HG02678 (cell line): Measurements from ENCODE around the gene CALCOCO2.
"Not testable (repeated sequence)": the region's sequence is repeated elsewhere in the genome, so short reads cannot be mapped to it uniquely, and the experiment has no call there.

Source experiments
- ATAC-seq: cut with Tn5 transposase; IDR thresholded peaks from one replicate; pipeline ENCODE4 v1.9.1; 2021; ENCODE audit warnings: mild to moderate bottlenecking, moderate library complexity; ENCODE audit not compliant: unreplicated experiment

Gene CALCOCO2

GRCh38 chr17:48872409-48872808 lies 41.6 kb downstream of the CALCOCO2 start:
- ATAC-seq = not testable (repeated sequence)

DNA sequence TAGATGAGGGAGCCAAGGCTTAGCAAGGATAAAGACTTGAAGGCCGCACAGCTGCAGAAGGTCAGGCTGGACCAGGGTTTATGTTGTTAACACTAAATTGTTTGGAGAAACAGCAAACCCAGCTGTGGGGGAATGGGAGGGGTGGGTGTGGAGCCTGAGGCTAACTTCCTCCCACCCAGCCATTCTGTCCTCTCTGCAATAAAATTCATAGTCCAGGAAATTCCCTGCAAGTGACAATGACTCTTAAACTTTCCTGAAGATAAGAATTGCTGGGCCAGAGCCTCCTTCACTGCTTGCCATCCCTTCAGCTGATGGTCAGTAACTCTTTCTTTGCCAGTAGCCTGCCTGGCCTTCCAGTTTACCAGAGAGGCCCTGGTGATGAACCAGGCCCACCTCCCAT lies 42.4 kb downstream of the CALCOCO2 start:
- no peak for ATAC-seq

- no peak for ATAC-seq
Observed at GRCh38 chr17:48873696-48874443, 43.0 kb downstream of the CALCOCO2 start.

- ATAC-seq = peak; percentile 49
Observed at GRCh38 chr17:48878920-48879898, 48.4 kb downstream of the CALCOCO2 start.

DNA sequence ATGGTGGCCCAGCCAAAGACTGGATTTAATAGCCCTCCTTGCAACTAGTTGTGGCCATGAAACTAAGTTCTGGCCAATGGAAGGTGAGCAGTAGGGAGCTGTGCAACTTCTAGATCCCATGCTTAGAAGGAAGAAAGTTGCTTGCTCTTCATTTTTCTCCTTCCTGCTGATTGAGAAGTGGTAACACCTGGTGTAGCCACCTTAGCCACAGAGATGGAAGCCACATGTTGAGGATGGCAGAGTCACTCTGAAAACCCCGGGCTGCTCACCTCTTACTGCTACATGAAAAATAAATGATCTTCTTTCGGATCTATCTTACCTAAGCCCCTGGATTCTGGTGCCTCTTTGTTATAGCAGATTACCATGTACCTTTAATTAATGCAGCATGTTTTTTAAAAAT lies 51.4 kb downstream of the CALCOCO2 start:
- no peak for ATAC-seq

DNA sequence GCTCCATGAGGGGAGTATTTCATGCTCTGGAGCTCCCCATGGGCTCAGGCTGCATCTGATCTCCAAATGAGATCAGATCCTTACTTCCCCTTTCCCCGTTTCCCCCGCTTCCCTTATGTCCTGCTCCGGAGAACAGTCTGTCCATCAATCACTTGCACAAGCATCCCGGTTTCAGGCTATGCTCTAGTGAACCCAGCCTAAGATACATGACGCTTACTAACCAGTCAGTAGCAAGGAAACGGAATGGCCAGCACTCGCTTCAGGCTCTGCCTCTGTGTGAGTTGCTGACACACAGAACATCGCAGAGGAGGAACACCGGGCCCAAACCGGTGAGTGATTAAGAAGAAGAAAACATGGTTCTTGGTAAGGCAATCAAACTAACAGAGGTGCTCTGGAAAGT lies 52.3 kb downstream of the CALCOCO2 start:
- no peak for ATAC-seq

DNA sequence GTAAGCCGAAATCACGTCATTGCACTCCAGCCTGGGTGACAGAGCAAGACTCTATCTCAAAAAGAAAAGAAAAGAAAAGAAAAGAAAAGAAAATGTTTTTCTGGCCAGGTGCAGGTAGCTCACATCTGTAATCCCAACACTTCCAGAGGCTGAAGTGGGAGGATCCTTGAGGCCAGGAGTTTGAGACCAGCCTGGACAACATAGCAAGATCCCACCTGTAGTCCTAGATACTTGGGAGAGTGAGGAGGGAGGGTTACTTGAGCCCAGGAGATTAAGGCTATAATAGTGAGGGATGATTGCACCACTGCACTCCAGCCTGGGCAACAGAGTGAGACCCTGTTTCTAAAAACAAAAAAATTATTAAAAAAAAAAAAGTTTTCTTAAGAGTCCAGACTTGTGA lies 59.3 kb downstream of the CALCOCO2 start:
- no peak for ATAC-seq

DNA sequence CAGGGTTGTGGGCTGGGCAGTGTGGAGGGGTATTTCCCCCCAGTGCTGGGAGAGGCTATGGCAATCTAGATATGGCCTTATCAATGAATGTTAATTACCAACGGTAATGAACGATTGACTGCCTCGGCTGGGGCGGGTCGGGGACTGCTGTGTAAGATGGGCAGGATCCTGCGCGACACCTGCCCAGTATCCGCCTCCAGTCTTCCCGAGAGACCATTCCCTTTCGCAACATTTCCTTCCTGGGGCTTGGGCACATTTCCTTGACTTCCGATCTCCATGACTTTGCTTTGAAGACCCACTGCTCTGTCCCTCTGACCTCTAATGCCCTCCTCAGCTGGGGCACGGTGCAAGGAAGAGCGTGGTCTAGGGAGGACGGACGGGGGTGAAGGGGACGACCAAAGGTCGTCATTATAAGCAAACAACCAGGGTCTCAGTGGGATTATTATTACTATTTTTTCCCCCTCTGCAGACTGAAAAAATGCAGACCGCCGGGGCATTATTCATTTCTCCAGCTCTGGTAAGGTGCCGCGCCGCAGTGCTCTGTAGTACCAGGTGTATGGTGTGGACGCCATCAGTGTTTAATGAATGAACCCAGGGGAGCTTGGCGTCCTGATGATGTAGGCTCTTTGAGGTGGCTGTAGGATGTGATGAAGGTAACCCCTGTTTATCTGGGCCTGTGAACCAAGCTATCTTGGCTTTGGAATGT lies 62.3 kb downstream of the CALCOCO2 start:
- ATAC-seq = no peak

DNA sequence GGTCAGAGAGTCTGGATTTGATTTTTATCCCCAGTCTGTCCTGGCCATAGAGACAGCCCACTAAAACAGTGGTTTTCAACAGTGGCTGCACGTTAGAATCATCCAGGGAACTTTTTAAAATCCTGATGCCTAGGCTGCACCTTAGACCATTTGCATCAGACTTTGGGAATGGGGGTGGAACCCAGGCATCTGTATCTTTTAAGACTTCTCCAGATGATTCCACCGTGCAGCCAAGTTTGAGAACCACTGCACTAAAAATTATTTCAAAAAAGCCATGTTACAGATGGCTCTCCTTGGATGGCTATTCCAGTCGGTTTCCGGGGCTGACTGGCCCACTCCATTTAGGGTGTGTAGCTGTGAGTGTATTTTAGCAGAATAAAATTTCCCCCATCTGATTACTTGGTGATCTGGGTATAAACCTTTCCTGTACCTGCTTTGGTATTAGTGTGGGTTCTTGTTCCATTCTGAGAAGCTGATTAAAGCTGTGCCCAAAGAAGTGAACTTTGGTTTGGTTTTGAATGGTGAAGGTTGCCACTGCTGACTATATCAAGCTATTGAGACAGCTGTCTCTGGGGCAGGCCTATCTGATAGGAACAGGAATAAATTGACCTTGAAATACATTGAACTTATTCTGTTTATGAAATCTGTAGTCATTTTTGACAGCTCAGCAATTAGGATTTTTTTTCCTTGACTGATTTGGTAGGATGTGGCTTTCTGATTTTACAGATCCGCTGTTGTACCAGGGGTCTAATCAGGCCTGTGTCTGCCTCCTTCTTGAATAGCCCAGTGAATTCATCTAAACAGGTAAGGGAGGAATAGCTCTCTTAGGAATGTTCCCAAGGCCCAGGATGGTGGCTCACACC lies 63.0 kb downstream of the CALCOCO2 start:
- ATAC-seq = no peak

GRCh38 chr17:48894886-48895285 lies 64.1 kb downstream of the CALCOCO2 start:
- no peak for ATAC-seq

- no peak for ATAC-seq
Observed at GRCh38 chr17:48901241-48901640, 70.4 kb downstream of the CALCOCO2 start.

- ATAC-seq = no peak
Observed at GRCh38 chr17:48903401-48903800, 72.6 kb downstream of the CALCOCO2 start.

DNA sequence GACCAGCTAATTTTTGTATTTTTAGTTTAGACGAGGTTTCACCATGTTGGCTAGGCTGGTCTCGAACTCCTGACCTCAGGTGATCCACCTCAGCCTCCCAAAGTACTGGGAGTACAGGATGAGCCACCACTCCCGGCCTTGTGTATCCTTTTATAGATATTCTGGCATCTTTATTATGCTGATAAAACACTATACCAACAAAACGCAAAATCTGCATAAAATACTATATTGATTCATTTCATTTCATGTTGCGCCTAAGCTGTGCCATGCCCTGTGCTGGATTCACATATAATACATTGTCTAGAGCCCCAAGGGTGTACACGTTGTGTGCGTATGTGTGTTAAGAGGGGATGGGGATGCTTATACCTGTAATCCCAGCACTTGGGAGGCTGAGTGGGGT lies 73.6 kb downstream of the CALCOCO2 start:
- no peak for ATAC-seq

DNA sequence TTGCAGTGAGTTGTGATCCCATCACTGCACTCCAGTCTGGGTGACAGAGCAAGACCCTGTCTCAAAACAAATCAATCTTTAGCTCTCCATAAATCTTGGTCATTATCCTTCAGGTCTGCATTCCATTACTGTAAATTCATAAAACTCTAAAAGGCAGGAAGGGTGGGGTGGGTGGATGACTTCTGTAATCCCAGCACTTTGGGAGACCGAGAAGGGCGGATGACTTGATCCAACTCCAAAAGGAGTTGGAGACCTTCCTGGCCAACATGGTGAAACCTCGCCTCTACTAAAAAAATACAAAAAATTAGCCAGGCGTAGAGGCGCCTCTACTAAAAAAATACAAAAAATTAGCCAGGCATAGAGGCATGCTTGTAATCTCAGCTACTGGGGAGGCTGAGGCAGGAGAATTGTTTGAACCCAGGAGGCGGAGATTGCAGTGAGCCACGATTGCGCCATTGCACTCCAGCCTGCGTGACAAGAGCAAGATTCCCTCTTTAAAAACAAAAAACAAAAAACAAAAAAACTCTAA lies 75.2 kb downstream of the CALCOCO2 start:
- ATAC-seq = no peak

DNA sequence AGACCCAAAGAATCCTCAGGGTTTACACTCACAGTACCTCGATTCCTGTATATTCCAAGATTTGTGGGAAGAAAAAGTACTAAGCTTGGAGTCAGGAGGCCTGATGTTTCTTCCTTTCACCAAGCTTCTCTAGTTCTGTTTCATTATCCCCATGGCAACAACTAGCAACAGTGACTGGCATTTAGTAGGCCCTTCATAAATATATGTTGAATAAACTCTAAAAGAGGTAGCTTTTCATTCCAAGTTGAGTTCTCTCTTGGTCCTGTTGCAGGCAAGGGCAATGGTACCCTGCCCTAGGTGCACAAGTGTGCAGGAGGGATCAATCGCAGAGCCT lies 76.8 kb downstream of the CALCOCO2 start:
- ATAC-seq = no peak

DNA sequence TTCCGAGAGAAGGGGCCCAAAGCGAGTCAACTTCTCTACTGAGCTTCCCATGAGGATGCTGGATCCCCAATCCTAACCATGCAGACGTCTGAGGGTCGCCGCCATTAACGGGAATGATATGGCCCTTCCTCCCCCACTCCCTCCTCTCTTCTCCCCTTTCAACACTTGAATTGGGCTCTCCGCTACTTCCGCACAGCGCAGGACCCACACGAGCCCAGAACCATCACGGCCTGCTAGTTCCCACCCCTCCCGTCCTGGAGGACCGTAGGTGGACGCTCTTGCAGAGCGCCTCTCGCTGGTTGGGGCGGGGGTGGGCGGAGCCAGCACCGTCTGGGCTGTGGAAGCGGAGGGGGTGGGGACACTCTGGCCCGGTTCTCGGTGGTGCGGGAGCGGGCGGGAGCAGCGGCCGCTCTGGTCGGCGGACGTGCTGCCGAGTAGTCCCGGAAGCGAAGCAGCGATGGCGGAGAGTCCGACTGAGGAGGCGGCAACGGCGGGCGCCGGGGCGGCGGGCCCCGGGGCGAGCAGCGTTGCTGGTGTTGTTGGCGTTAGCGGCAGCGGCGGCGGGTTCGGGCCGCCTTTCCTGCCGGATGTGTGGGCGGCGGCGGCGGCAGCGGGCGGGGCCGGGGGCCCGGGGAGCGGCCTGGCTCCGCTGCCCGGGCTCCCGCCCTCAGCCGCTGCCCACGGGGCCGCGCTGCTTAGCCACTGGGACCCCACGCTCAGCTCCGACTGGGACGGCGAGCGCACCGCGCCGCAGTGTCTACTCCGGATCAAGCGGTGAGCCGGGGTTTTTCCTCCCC lies 77.4 kb downstream of the CALCOCO2 start, which contains the start of gene UBE2Z:
Gene UBE2Z, plus strand, starts transcription at position 361 of the 797 bp plus-strand sequence. Its CDS starts 97 bp downstream, at position 458.
- peak; percentile 81 for ATAC-seq

GRCh38 chr17:48908853-48909394 lies 78.1 kb downstream of the CALCOCO2 start:
- ATAC-seq = peak; percentile 38

- no peak for ATAC-seq
Observed at GRCh38 chr17:48909783-48910182, 78.9 kb downstream of the CALCOCO2 start.

- ATAC-seq = no peak
Observed at GRCh38 chr17:48910370-48910769, 79.5 kb downstream of the CALCOCO2 start.
